Measurements from ENCODE around the gene GALNT2. TPM values are rescaled to one million over a fixed set of nuclear protein-coding genes. Genes with fewer than 3 reads are reported as not detected.

The GALNT2 gene
- total and polyA plus RNA-seq, 9 of the 15 experiments (the other 6 are each of a cell fraction or from before 2014, with no cell fraction given), result 1.6 to 106 (median 51.9) TPM

GRCh38 chr1:230137337-230137815, 70.3 kb downstream of the GALNT2 start:
- peak; percentile 6 for FAIRE-seq
- Histone ChIP-seq H3K4me2 (ENCODE audit: insufficient read depth, low read length) (no peak overlapping the region), H3K9me3 (replicated peaks; ENCODE audit: control insufficient read depth, insufficient read depth, low read depth, low read length) (no peaks in the 10 kb centered on the region), H2AFZ (ENCODE audit: low read depth, low read length) (no peak overlapping the region), H3K9ac (ENCODE audit: insufficient read depth in 1 of 2, low read depth in 2 of 2, low read length in 2 of 2) (peak overlapping the region in 1 of 2 experiments; percentile 34; a peak in 2 of 4 replicates), H3K4me1 (replicated peaks in 1 of 2; ENCODE audit: control insufficient read depth in 2 of 2, insufficient read depth in 2 of 2, low read length in 2 of 2) (peaks cover 48 to 50% of the 10 kb centered on the region in 2 experiments), H3K27me3 (ENCODE audit: control insufficient read depth in 2 of 2, insufficient read depth in 2 of 2, low read length in 2 of 2) (no peaks in the 10 kb centered on the region), H3K4me3 (no peak overlapping the region), H3K9me1 (ENCODE audit: control insufficient read depth, insufficient read depth, low read length) (no peaks in the 10 kb centered on the region), H3K36me3 (ENCODE audit: control insufficient read depth, insufficient read depth, low read length) (peaks cover 17% of the 10 kb centered on the region; the same call in 2 of the 3 replicates), H4K20me1 (replicated peaks; ENCODE audit: control insufficient read depth, insufficient read depth, low read length) (no peaks in the 10 kb centered on the region; the same call in 1 of the 2 replicates), H3K27ac (ENCODE audit: extremely low read depth, low read depth, low read length) (no peak overlapping the region), H3K79me2 (ENCODE audit: control insufficient read depth, insufficient read depth, low read length) (peaks cover 93% of the 10 kb centered on the region)
- intact Hi-C loops (cut with micrococcal nuclease), result no loop called here
- POLR2A ChIA-PET, result interaction anchor here (0.7 to 2.4 kb wide), 6 partner anchors 8 to 87 kb away, joined by 3 to 11 read pairs (median 4); no protein-coding TSS in a partner anchor
- in situ Hi-C loops (cut with MboI), result no loop called here
- TF ChIP-seq GABPB1 (CRISPR knock-in tag; IDR thresholded peaks at IDR 0.05), result 0 out of 2 replicates have a peak, but pooled peaks have one; percentile 26
- no peak for TF ChIP-seq ZFP1 (CRISPR knock-in tag; IDR thresholded peaks at IDR 0.05)
- DNase-seq (ENCODE audit: extremely low read depth in 1 of 4, low spot score in 3 of 4), result no peak
- no peak for ATAC-seq
- WGBS (ENCODE audit: insufficient coverage, low coverage, missing lambda C conversion rate), result 22% methylated on average over 4 of the region's 4 CpGs
- CTCF ChIA-PET (ENCODE audit: low intra/inter-chr PET ratio), result no interaction called here
- no TSS peak for BruUV-seq (replicated peaks)

GRCh38 chr1:230138561-230139239, 71.7 kb downstream of the GALNT2 start:
- ChIA-PET POLR2A (interaction anchor here (0.6 to 2.8 kb wide), 4 partner anchors 10 to 236 kb away, joined by 3 to 12 read pairs (median 4); no protein-coding TSS in a partner anchor), CTCF (ENCODE audit: low intra/inter-chr PET ratio) (no interaction called here)
- H3K9ac ChIP-seq (ENCODE audit: insufficient read depth in 1 of 2, low read depth in 2 of 2, low read length in 2 of 2), result no peak overlapping the region
- in situ Hi-C loops (cut with MboI), result no loop called here
- H3K9me1 ChIP-seq (ENCODE audit: control insufficient read depth, insufficient read depth, low read length), result peaks cover 3% of the 10 kb centered on the region
- H3K27me3 ChIP-seq (ENCODE audit: control insufficient read depth in 2 of 2, insufficient read depth in 2 of 2, low read length in 2 of 2), result no peaks in the 10 kb centered on the region
- ATAC-seq (no peak), DNase-seq (ENCODE audit: extremely low read depth in 1 of 4, low spot score in 3 of 4) (no peak), FAIRE-seq (no peak)
- H3K27ac ChIP-seq (ENCODE audit: extremely low read depth, low read depth, low read length), result no peak overlapping the region; the same call in 2 of the 3 replicates
- BruUV-seq (replicated peaks), result no TSS peak
- H2AFZ ChIP-seq (ENCODE audit: low read depth, low read length), result no peak overlapping the region
- 36% methylated on average over 7 of the region's 7 CpGs for WGBS (ENCODE audit: insufficient coverage, low coverage, missing lambda C conversion rate)
- H3K9me3 ChIP-seq (replicated peaks; ENCODE audit: control insufficient read depth, insufficient read depth, low read depth, low read length), result no peaks in the 10 kb centered on the region
- intact Hi-C loops (cut with micrococcal nuclease), result loop anchor here (1.0 kb wide), 1 partner anchor 23 kb away; no protein-coding TSS in a partner anchor
- H3K4me2 ChIP-seq (ENCODE audit: insufficient read depth, low read length), result no peak overlapping the region
- H3K36me3 ChIP-seq (ENCODE audit: control insufficient read depth, insufficient read depth, low read length), result peaks cover 17% of the 10 kb centered on the region; the same call in 2 of the 3 replicates
- H3K4me1 ChIP-seq (replicated peaks in 1 of 2; ENCODE audit: control insufficient read depth in 2 of 2, insufficient read depth in 2 of 2, low read length in 2 of 2), result peaks cover 61 to 63% of the 10 kb centered on the region in 2 experiments
- no peaks in the 10 kb centered on the region; the same call in 1 of the 2 replicates for H4K20me1 ChIP-seq (replicated peaks; ENCODE audit: control insufficient read depth, insufficient read depth, low read length)
- no peak overlapping the region for H3K4me3 ChIP-seq
- H3K79me2 ChIP-seq (ENCODE audit: control insufficient read depth, insufficient read depth, low read length), result peaks cover 94% of the 10 kb centered on the region
- TF ChIP-seq FOXK1 (CRISPR knock-in tag; IDR thresholded peaks at IDR 0.05; ENCODE audit: borderline replicate concordance), result no peak
- TF ChIP-seq ARID2 (IDR thresholded peaks at IDR 0.05), result no peak
- no peak for TF ChIP-seq ATF6 (CRISPR knock-in tag; IDR thresholded peaks at IDR 0.05)
- TF ChIP-seq SREBF1 (IDR thresholded peaks at IDR 0.05; ENCODE audit: borderline replicate concordance, low read depth, low read length), result no peak
- TF ChIP-seq EWSR1 (IDR thresholded peaks at IDR 0.05; ENCODE audit: borderline replicate concordance, low read depth, partially characterized antibody), result no peak
- no peak for TF ChIP-seq MEF2A (IDR thresholded peaks at IDR 0.05; ENCODE audit: control insufficient read depth, low read depth, low read length)
- TF ChIP-seq MITF (IDR thresholded peaks at IDR 0.05), result no peak
- peak; percentile 82 for TF ChIP-seq ZNF134 (CRISPR knock-in tag; conservative IDR thresholded peaks at IDR 0.05)
- TF ChIP-seq MEIS2 (IDR thresholded peaks at IDR 0.05; ENCODE audit: partially characterized antibody), result no peak
- no peak for TF ChIP-seq NFRKB (IDR thresholded peaks at IDR 0.05; ENCODE audit: low read depth)

All from K562 (cell line).